Upper lobe of right lung (tissue), 1 donor: ENCODE data around the gene NCOA3. TPM values are rescaled to one million over a fixed set of nuclear protein-coding genes. Genes with fewer than 3 reads are reported as not detected.

Experiments used
- ATAC-seq: fragments of 200-7000 bp; cut with Tn5 transposase; one replicate; pipeline ENCODE4 v1.9.1; 2020; ENCODE audit warnings: mild to moderate bottlenecking, moderate library complexity
- DNase-seq: peaks from one replicate; pipeline ENCODE4 v3.0.0-alpha.2; 2020
- H3K27ac ChIP-seq: fragments of 200-600 bp; one replicate; pipeline ENCODE4 v1.8.0; 2022
- H3K27me3 ChIP-seq: fragments of 200-600 bp; one replicate; pipeline ENCODE4 v1.8.0; 2022; ENCODE audit warnings: mild to moderate bottlenecking
- H3K36me3 ChIP-seq: fragments of 200-600 bp; one replicate; pipeline ENCODE4 v1.8.0; 2022
- H3K4me1 ChIP-seq: fragments of 200-600 bp; one replicate; pipeline ENCODE4 v1.8.0; 2022
- H3K4me3 ChIP-seq: fragments of 200-600 bp; one replicate; pipeline ENCODE4 v1.8.0; 2022; ENCODE audit warnings: mild to moderate bottlenecking
- H3K9me3 ChIP-seq: fragments of 200-600 bp; one replicate; pipeline ENCODE4 v1.8.0; 2022
- CTCF ChIP-seq: fragments of 200-600 bp; IDR thresholded peaks from one replicate; pipeline ENCODE4 v1.8.0; 2022; ENCODE audit warnings: antibody characterized with exemption
- intact Hi-C: fragments of 100-400 bp; cut with DNase I; formaldehyde crosslinking; loops from one replicate; pipeline ENCODE4 v1.11.0; 2022
- total RNA-seq: library from RNA; stranded (reverse); fragmentation: NEBNext Ultra II Directional; extraction: Animal tissue kit (Norgen Biotek cat#: 25700); gene quantifications from one replicate; pipeline ENCODE4 v1.2.1, GENCODE V29; 2021
- donor health status: DM: no; HTN: yes; CAD: no; lungs with severe emphysema.

Gene NCOA3
- total RNA-seq, 1 donor from 2014 or later = 48.8 TPM

DNA sequence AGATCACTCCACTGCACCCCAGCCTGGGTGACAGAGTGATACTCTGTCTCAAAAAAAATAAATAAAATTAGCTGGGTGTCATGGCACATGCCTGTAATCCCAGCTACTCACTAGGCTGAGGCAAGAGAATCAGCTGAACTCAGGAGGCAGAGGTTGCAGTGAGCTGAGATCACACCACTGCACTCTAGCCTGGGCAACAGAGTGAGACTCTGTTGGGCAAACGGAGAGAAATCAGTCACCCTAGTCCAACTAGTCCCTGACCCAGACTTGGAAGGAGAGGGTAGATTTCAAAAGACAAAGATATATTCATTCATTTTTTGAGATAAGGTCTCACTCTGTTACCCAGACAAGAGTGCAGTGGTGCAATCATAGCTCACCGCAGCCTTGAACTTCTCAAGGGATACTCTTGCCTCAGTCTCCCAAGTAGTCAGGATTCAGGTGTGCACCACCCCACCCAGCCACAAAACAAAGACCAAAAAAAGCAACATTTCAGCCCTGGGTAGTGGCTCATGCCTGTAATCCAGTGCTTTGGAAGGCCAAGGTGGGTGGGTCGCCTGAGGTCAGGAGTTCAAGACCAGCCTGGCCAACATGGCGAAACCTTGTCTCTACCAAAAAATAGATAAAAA is 26.2 kb upstream of the NCOA3 start:
- ATAC-seq = no peak
- no peak for DNase-seq
- no peak for TF ChIP-seq CTCF
- intact Hi-C loops = no loop called here
- H3K27ac ChIP-seq = no peak overlapping the region
- H3K27me3 ChIP-seq = no peaks in the 10 kb centered on the region
- H3K4me3 ChIP-seq = no peak overlapping the region
- no peaks in the 10 kb centered on the region for H3K9me3 ChIP-seq
- H3K36me3 ChIP-seq = no peaks in the 10 kb centered on the region
- no peaks in the 10 kb centered on the region for H3K4me1 ChIP-seq

DNA sequence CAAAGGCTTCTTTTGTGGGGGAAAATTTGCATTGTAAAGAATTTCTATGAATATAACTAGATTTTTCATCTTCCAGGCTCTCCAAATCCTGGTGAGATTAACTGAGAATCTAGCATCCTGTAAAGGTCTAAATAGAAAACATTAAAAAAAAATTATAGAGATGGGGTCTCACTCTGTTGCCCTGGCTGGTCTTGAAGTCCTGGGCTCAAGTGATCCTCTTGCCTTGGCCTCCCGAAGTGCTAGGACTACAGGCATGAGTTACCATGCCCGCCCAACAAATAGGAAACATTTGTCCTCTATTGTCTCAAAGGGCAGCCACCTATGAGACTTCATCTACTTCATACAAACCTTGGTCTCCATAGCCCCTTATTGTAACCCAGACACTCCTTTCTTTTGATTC is 25.2 kb upstream of the NCOA3 start:
- intact Hi-C loops = no loop called here
- Histone ChIP-seq H3K27me3 (no peaks in the 10 kb centered on the region), H3K36me3 (no peaks in the 10 kb centered on the region), H3K27ac (no peak overlapping the region), H3K4me1 (no peaks in the 10 kb centered on the region), H3K9me3 (no peaks in the 10 kb centered on the region), H3K4me3 (no peak overlapping the region)
- no peak for TF ChIP-seq CTCF
- ATAC-seq = no peak
- no peak for DNase-seq

DNA sequence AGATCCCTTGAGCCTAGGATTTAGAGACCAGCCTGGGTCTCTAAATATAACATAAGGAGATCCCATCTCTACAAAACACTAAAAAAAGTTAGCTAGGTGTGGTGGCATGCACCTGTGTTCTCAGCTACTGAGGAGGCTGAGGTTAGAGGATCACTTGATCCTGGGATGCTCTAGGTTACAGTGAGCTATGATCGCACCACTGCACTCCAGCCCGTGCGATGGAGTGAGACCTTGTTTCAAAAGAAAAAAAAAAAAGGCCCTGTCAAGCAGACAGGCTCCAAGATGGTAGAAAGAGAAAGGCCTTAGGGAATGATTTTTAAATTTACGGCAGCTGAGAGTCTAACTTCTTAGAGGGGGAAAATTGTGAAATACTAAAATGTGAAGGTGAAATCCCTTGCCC is 22.6 kb upstream of the NCOA3 start:
- no peaks in the 10 kb centered on the region for H3K27me3 ChIP-seq
- no peak for TF ChIP-seq CTCF
- DNase-seq (no peak), ATAC-seq (no peak)
- no peaks in the 10 kb centered on the region for H3K4me1 ChIP-seq
- no peaks in the 10 kb centered on the region for H3K36me3 ChIP-seq
- intact Hi-C loops = no loop called here
- H3K9me3 ChIP-seq = no peaks in the 10 kb centered on the region
- H3K4me3 ChIP-seq = no peak overlapping the region
- H3K27ac ChIP-seq = no peak overlapping the region

- H3K27ac ChIP-seq = no peak overlapping the region
- no peaks in the 10 kb centered on the region for H3K9me3 ChIP-seq
- no peak for DNase-seq
- TF ChIP-seq CTCF = no peak
- no peak overlapping the region for H3K4me3 ChIP-seq
- H3K36me3 ChIP-seq = no peaks in the 10 kb centered on the region
- intact Hi-C loops = no loop called here
- ATAC-seq = peak; percentile 17
- no peaks in the 10 kb centered on the region for H3K27me3 ChIP-seq
- no peaks in the 10 kb centered on the region for H3K4me1 ChIP-seq
These were observed 22.2 kb upstream of the NCOA3 start for GRCh38 chr20:47479506-47479905.

- DNase-seq (no peak), ATAC-seq (no peak)
- intact Hi-C loops = no loop called here
- Histone ChIP-seq H3K27me3 (no peaks in the 10 kb centered on the region), H3K9me3 (no peaks in the 10 kb centered on the region), H3K36me3 (no peaks in the 10 kb centered on the region), H3K4me3 (no peak overlapping the region), H3K4me1 (no peaks in the 10 kb centered on the region), H3K27ac (no peak overlapping the region)
- no peak for TF ChIP-seq CTCF
These were observed 21.4 kb upstream of the NCOA3 start for GRCh38 chr20:47480239-47480638.

- no peak for TF ChIP-seq CTCF
- Histone ChIP-seq H3K27ac (no peak overlapping the region), H3K4me1 (no peaks in the 10 kb centered on the region), H3K36me3 (no peaks in the 10 kb centered on the region), H3K27me3 (no peaks in the 10 kb centered on the region), H3K4me3 (no peak overlapping the region), H3K9me3 (no peaks in the 10 kb centered on the region)
- no peak for DNase-seq
- ATAC-seq = no peak
- intact Hi-C loops = no loop called here
These were observed 21.0 kb upstream of the NCOA3 start for GRCh38 chr20:47480705-47481104.
